GM10847 (cell line): ENCODE measurements around the gene KMO.

Source experiments
- POLR2A ChIP-seq: IDR thresholded peaks from 2 replicates; pipeline ENCODE4 v1.6.1; 2011; ENCODE audit not compliant: insufficient read length; ENCODE audit errors: extremely low read depth

The KMO gene

GRCh38 chr1:241527146-241527545 is 5.0 kb upstream of the KMO start:
- no peak for TF ChIP-seq POLR2A

DNA sequence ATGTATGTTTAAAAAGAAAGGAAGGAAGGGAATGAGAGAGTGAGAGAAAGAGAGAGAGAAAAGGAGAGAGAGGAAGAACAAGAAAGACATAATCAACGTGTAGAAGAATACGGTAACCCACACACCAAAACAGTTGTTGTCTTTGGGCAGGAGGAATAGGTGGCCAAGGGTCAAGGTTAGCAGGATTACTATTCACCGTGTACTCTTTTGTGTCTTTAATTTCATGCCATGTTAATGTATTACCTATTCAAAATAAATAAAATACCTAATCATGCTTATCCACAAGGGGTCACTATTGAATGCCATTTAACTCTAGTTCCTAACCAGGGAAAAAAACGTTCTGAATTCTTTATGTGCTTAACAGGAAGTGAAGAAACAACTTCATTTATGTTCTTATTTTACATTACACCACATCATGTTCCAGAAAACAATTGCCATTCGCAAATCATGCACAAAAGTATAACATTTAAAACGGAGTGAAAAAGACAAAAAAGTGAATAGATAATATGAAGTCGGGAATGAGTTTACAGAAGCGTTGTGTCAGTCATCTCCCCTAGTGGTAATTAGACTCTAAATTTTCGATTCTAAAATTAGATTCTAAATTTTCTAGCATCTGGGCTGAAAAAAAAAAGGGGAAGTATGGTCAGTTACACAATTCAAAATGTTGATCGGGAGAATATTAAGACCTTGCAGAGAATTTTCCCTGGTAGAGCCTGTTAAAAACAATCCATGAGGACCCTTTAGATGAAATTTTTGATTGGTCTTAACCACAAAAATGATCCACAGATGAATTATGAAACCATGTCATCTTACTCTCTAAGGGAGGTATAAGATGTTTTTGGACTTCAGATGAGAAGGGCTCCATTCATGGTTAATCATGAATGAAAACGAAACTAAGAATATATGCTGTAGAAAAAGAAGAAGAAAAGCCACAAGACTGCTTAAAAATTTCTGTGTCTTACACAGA is 700 bp upstream of the KMO start:
- TF ChIP-seq POLR2A: no peak

DNA sequence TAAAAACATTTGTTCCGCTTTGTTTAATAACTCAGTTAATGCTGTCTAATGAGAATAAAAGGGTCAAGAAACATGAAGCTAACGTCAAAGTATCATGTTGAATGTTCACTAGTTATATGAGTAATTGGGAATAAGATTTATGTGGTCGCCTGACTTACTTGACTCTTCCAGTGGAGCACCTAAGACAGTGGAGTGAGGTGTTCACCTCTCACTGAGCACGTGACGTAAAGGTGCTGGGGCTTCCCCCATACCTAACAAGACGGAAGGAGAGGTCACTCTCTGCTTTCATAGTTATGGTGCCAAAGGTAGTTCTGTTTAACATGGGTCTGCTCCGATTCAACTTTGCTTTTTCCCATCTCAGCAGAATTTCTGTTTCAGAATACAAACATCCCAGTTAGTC is 686 bp downstream of the KMO start:
- no peak for TF ChIP-seq POLR2A

DNA sequence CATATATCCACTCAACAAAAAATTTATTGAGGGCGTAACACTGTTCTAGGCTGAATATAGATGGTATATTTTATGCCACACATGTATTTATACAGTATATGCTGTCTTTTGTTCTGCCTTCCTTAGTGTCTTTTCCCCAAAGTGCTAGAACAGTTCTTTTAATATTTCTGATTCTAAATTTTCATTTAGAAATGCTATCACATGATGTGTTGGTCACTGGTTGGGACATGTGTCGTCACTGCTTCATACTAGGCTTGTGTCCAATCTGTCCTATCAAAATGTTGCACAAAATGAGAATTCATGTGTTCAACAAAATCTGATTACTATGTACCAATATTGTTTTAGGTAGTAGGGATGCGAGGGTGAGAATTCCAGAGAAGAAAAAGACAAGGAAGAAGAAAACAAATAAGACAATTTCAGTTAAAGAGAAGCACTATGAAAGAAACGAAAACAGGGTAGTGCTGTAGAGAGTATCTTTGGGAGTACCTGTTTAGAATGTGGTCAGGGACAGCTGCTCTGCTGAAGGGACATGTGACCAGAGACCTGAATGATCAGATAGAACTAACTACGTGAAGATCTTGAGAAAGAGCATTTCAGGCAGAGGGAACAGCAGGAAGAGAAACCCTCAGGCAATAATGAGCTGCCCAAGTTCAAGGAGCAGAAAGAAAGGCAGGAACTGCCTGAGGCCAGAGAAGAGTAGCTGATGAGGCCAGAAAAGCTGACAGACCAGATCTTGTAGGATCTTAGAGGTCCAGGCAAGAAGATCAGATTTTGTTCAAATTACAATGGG is 1.3 kb downstream of the KMO start:
- TF ChIP-seq POLR2A: no peak

- no peak for TF ChIP-seq POLR2A
Observed at GRCh38 chr1:241536304-241536703, 4.1 kb downstream of the KMO start.

DNA sequence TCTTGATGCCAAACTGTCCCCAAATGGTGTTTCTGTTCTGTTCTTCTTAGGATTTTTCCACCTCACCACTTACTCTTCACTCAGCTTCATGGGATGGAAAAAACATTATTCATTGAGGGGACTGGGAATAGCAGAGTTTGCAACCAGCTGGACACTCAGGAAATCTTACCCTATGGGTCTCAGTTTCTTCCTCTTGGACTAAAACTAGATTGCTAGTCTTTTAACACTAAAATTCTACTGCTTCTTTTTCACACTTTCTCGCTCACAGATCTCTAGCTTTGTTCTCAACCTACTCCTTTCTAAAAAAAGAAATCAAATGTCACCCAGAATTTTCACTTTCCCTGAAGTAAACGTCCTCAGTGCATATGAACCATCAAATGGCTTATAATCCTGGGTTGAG is 4.8 kb downstream of the KMO start:
- TF ChIP-seq POLR2A: no peak

GRCh38 chr1:241542199-241542907 is 10.2 kb downstream of the KMO start:
- TF ChIP-seq POLR2A: no peak

DNA sequence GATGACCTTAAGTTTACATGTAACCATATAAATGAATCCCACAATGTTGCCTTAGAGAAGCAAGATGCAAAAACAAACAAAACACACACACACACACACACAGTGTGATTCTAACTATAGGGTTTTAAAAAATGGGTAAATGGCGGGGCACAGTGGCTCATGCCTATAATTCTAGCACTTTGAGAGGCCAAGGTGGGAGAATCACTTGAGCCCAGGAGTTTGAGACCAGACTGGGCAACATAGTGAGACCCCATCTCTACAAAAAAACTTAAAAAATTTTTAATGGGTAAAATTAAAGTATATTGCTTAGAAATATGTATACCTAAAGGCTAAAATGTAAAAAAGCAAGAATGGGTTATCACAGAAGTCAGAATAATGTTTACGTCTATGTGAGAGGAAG is 15.8 kb downstream of the KMO start:
- TF ChIP-seq POLR2A: no peak

GRCh38 chr1:241550318-241550717 is 18.1 kb downstream of the KMO start:
- no peak for TF ChIP-seq POLR2A

GRCh38 chr1:241551759-241552638 is 19.8 kb downstream of the KMO start:
- no peak for TF ChIP-seq POLR2A

DNA sequence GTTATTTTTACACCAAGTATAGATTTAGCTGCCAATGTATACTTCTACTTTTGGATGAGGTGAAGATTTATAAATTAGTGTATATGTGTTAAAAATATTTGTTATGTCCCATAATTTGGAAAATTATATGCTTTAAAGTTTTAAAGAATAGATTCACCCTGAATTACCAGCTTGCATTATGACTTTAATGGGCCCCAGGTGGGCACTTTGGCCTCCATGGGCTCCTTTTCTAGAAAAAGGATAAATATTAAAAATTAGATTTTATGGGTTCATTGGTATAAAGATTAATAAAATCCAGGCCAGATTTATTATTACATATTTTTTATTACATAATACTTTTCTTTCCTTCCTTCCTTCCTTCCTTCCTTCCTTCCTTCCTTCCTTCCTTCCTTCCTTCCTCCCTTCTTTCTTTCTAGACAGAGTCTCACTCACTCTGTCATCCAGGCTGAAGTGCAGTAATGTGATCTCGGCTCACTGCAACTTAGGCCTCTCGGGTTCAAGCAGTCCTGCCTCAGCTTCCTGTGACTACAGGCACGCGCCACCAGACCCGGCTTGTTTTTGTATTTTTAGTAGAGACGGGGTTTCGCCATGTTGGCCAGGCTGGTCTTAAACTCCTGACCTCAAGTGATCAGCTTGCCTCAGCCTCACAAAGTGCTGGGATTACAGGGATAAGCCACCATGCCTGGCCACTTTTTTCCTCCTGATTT is 21.9 kb downstream of the KMO start:
- no peak for TF ChIP-seq POLR2A

GRCh38 chr1:241555526-241555925 is 23.3 kb downstream of the KMO start:
- TF ChIP-seq POLR2A: no peak

DNA sequence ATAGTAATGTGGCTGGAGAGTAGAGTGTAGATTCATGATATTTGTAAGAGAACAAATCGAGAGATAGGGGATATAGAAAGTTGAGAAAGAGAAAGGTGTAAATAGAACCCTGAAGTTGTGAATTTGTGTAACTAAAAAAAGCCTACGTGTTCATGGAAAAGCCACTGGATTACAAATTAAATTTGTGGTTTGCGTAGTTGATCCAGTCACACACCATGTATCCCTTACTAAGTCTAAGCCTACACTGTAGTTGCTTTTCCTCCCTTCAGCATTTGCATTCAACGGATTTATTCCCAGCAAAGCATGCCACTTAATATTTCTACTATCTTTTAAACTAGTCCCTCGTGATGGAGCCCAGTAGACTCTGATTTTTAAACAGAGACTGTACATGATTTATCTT is 24.9 kb downstream of the KMO start:
- no peak for TF ChIP-seq POLR2A
